Astrocyte of the cerebellum (primary cell): Measurements from ENCODE around the gene SCAPER.

Experiments
- DNase-seq: peaks from one replicate; pipeline ENCODE4 v3.0.0-alpha.2; 2011; ENCODE audit warnings: low read depth
- H3K4me3 ChIP-seq: 2 replicates; pipeline ENCODE4 v1.5.1; 2011; ENCODE audit warnings: mild to moderate bottlenecking, low read depth, low read length, moderate library complexity
- CTCF ChIP-seq: IDR thresholded peaks from 2 replicates; pipeline ENCODE4 v1.5.1; 2012; ENCODE audit warnings: low read length, low read depth, moderate library complexity, mild to moderate bottlenecking; ENCODE audit errors: missing control alignments
- in situ Hi-C: cut with HindIII; loops from 2 replicates; pipeline ENCODE4 v1.10.0; 2017; ENCODE audit warnings: low sequenced_read_pairs

Gene SCAPER

GRCh38 chr15:76648732-76649444, 256.3 kb downstream of the SCAPER start:
- no peak for DNase-seq
- no peak for TF ChIP-seq CTCF
- in situ Hi-C loops: no loop called here
- no peak overlapping the region for H3K4me3 ChIP-seq

GRCh38 chr15:76647612-76648011, 257.5 kb downstream of the SCAPER start:
- in situ Hi-C loops: no loop called here
- TF ChIP-seq CTCF: no peak
- no peak for DNase-seq

GRCh38 chr15:76644646-76645045, 260.5 kb downstream of the SCAPER start:
- in situ Hi-C loops: no loop called here
- no peak for TF ChIP-seq CTCF
- H3K4me3 ChIP-seq: no peak overlapping the region
- DNase-seq: no peak

More at GRCh38 chr15:76647612-76648011, 257.5 kb downstream of the SCAPER start:
- H3K4me3 ChIP-seq: no peak overlapping the region

- no peak for TF ChIP-seq CTCF
- DNase-seq: no peak
- H3K4me3 ChIP-seq: no peak overlapping the region
- in situ Hi-C loops: no loop called here
Measured at GRCh38 chr15:76642671-76643070, 262.5 kb downstream of the SCAPER start.

- no peak for TF ChIP-seq CTCF
- no peak for DNase-seq
- in situ Hi-C loops: no loop called here
- no peak overlapping the region for H3K4me3 ChIP-seq
Measured at GRCh38 chr15:76637166-76637565, 268.0 kb downstream of the SCAPER start.

GRCh38 chr15:76636059-76636458, 269.1 kb downstream of the SCAPER start:
- no peak for DNase-seq
- in situ Hi-C loops: no loop called here
- no peak overlapping the region for H3K4me3 ChIP-seq
- no peak for TF ChIP-seq CTCF

- no peak for TF ChIP-seq CTCF
- in situ Hi-C loops: no loop called here
- no peak overlapping the region for H3K4me3 ChIP-seq
- DNase-seq: no peak
Measured at GRCh38 chr15:76626611-76627010, 278.5 kb downstream of the SCAPER start.
